Endothelial cell of umbilical vein (primary cell): ENCODE results near the gene SEMA4D. TPM values are rescaled to one million over a fixed set of nuclear protein-coding genes. Genes with fewer than 3 reads are reported as not detected.

ENCODE experiments used
- BruUV-seq: library from RNA; stranded (reverse); fragments of 400-500 nt; replicated peaks from 2 replicates; lab custom pipeline; 2021; lab: Mats Ljungman, UMichigan
- CTCF ChIA-PET: fragments of 300-600, 350-600 bp; sonication (Branson Sonifier 250); formaldehyde crosslinking; loops from one replicate; lab custom pipeline; 2021; ENCODE audit warnings: antibody characterized with exemption, inconsistent platforms; lab: Charles Lee
- POLR2A ChIA-PET: fragments of 300-600, 350-600 bp; sonication (Branson Sonifier 250); formaldehyde crosslinking; loops from one replicate; lab custom pipeline; 2021; ENCODE audit warnings: antibody characterized with exemption, inconsistent platforms; lab: Charles Lee
- DNase-seq: peaks from one replicate; pipeline ENCODE4 v3.0.0-alpha.2; 2011; ENCODE audit warnings: low read depth, low spot score
- FAIRE-seq: peaks from 2 replicates; lab custom pipeline; 2011; peaks lifted over from hg19 to GRCh38; lab: Jason Lieb, UNC
- H2AFZ ChIP-seq: 2 replicates; pipeline ENCODE4 v1.6.0; 2012; ENCODE audit warnings: low read depth, low read length, control low read depth, inconsistent platforms
- H3K27ac ChIP-seq: 2 replicates; pipeline ENCODE4 v1.5.1; 2011; ENCODE audit warnings: low read depth, mild to moderate bottlenecking, control low read depth, low read length, moderate library complexity; ENCODE audit not compliant: insufficient read depth
- H3K27me3 ChIP-seq, 2 experiments: 2 replicates each; pipeline versions ENCODE4 v1.6.0 to v1.6.1; 2011; ENCODE audit warnings: low read length in 2 of 2, mixed read lengths in 1 of 2; ENCODE audit not compliant: control insufficient read depth in 2 of 2, insufficient read depth in 2 of 2
- H3K36me3 ChIP-seq, 2 experiments: 2 replicates in 1 of 2; 3 replicates in 1 of 2; pipeline ENCODE4 v1.5.1; 2011; ENCODE audit warnings: low read length in 2 of 2, mild to moderate bottlenecking in 1 of 2, moderate library complexity in 1 of 2; ENCODE audit not compliant: control insufficient read depth in 2 of 2, insufficient read depth in 2 of 2; ENCODE audit errors: extremely low read depth in 1 of 2
- H3K4me1 ChIP-seq: 3 replicates; pipeline ENCODE4 v1.5.1; 2011; ENCODE audit warnings: mild to moderate bottlenecking, low read length; ENCODE audit not compliant: control insufficient read depth, insufficient read depth; ENCODE audit errors: extremely low read depth
- H3K4me2 ChIP-seq: 2 replicates; pipeline ENCODE4 v1.6.1; 2011; ENCODE audit warnings: low read length, control low read depth, mixed read lengths; ENCODE audit not compliant: insufficient read depth
- H3K4me3 ChIP-seq, 3 experiments: fragments of 200-600 bp in 1 of 3; sonication (generic), shearing (Covaris generic) in 1 of 3; replicated peaks in 1 of 3; 2 replicates each; pipeline ENCODE4 v1.5.1; 2011 to 2016; ENCODE audit warnings: control low read depth in 3 of 3, low read length in 3 of 3, mild to moderate bottlenecking in 2 of 3, inconsistent platforms in 1 of 3, low read depth in 1 of 3, moderate library complexity in 1 of 3; ENCODE audit not compliant: insufficient read depth in 1 of 3
- H3K79me2 ChIP-seq: 2 replicates; pipeline ENCODE4 v1.6.0; 2012; ENCODE audit warnings: low read length, inconsistent platforms; ENCODE audit not compliant: control insufficient read depth, insufficient read depth
- H3K9ac ChIP-seq: replicated peaks from 2 replicates; pipeline ENCODE3; 2011; ENCODE audit warnings: low read length, control low read depth; ENCODE audit not compliant: insufficient read depth; ENCODE audit errors: extremely low read depth
- H3K9me1 ChIP-seq: replicated peaks from 3 replicates; pipeline ENCODE4 v1.6.0; 2011; ENCODE audit warnings: mild to moderate bottlenecking, low read length; ENCODE audit not compliant: control insufficient read depth, insufficient read depth; ENCODE audit errors: extremely low read depth
- H3K9me3 ChIP-seq: replicated peaks from 2 replicates; pipeline ENCODE4 v1.5.1; 2012; ENCODE audit warnings: low read length, inconsistent platforms; ENCODE audit not compliant: control insufficient read depth, insufficient read depth
- H4K20me1 ChIP-seq: replicated peaks from 2 replicates; pipeline ENCODE3; 2011; ENCODE audit warnings: mild to moderate bottlenecking, low read length; ENCODE audit not compliant: control insufficient read depth, insufficient read depth; ENCODE audit errors: extremely low read depth
- CTCF ChIP-seq, 2 donors: IDR thresholded peaks; 1 replicate in 1 of 2; 2 replicates in 1 of 2; pipeline ENCODE4 v1.5.1; 2011; ENCODE audit warnings: low read length in 2 of 2, mild to moderate bottlenecking in 2 of 2, moderate library complexity in 2 of 2, control low read depth in 1 of 2, inconsistent platforms in 1 of 2, low read depth in 1 of 2; ENCODE audit not compliant: insufficient read depth in 1 of 2; ENCODE audit errors: extremely low read depth in 1 of 2
- EZH2 ChIP-seq: IDR thresholded peaks from 2 replicates; pipeline ENCODE4 v1.6.1; 2012; ENCODE audit warnings: borderline replicate concordance, low read depth, mild to moderate bottlenecking, moderate library complexity, low read length, inconsistent platforms; ENCODE audit not compliant: severe bottlenecking
- FOS ChIP-seq: IDR thresholded peaks from 2 replicates; pipeline ENCODE4 v1.6.1; 2011; ENCODE audit warnings: mild to moderate bottlenecking, low read length, moderate library complexity, borderline replicate concordance; ENCODE audit not compliant: insufficient read depth
- GATA2 ChIP-seq: IDR thresholded peaks from 2 replicates; pipeline ENCODE4 v1.7.0; 2011; ENCODE audit warnings: low read depth, mild to moderate bottlenecking, moderate library complexity, mixed read lengths, low read length; ENCODE audit not compliant: insufficient read length, insufficient read depth
- JUN ChIP-seq: IDR thresholded peaks from 2 replicates; pipeline ENCODE4 v1.6.1; 2011; ENCODE audit warnings: borderline replicate concordance, low read depth; ENCODE audit not compliant: insufficient read length, insufficient read depth
- MAX ChIP-seq: IDR thresholded peaks from 2 replicates; pipeline ENCODE4 v1.6.1; 2011; ENCODE audit not compliant: insufficient read depth, insufficient read length
- MYC ChIP-seq: IDR thresholded peaks from one replicate; pipeline ENCODE4 v1.6.1; 2011; ENCODE audit warnings: mild to moderate bottlenecking, low read depth, low read length
- POLR2A ChIP-seq: IDR thresholded peaks from 2 replicates; pipeline ENCODE4 v1.6.1; 2012; ENCODE audit warnings: low read depth, mild to moderate bottlenecking, control low read depth, low read length
- POLR2AphosphoS5 ChIP-seq: IDR thresholded peaks from 2 replicates; pipeline ENCODE4 v1.6.1; 2012; ENCODE audit warnings: low read depth, mild to moderate bottlenecking, control low read depth, low read length, moderate library complexity; ENCODE audit not compliant: insufficient read depth
- dilution Hi-C: fragments of 300-500 bp; cut with MboI; formaldehyde crosslinking; loops from one replicate; pipeline ENCODE4 v1.15.0; 2019; ENCODE audit warnings: low sequenced_read_pairs; ENCODE audit not compliant: extremely low pct_ligation_motif_present
- intact Hi-C: fragments of 100-400 bp; cut with micrococcal nuclease; formaldehyde crosslinking; loops from one replicate; pipeline ENCODE4 v1.10.0; 2022
- polyA plus RNA-seq, 4 experiments: library from polyadenylated mRNA; depleted of rRNA in 3 of 4; stranded (reverse) in 3 of 4; unstranded in 1 of 4; fragments of >200 nt; gene quantifications; 2 replicates each; pipeline versions ENCODE4 v1.2.1 to v1.2.3, GENCODE V29; 2011 to 2012; ENCODE audit warnings: missing spikeins in 1 of 4
- total RNA-seq: library from RNA; stranded (reverse); gene quantifications from 2 replicates; pipeline ENCODE4 v1.2.3, GENCODE V29; 2021

The SEMA4D gene
- total and polyA plus RNA-seq, 2 donors (not counting 3 experiments of a cell fraction or from before 2014, with no cell fraction given) = 3.9 to 15.7 TPM

- Histone ChIP-seq H3K79me2 (no peaks in the 10 kb centered on the region), H3K4me3 (no peak overlapping the region), H2AFZ (no peak overlapping the region), H3K9me1 (no peaks in the 10 kb centered on the region), H3K4me1 (peaks cover 7% of the 10 kb centered on the region), H3K27ac (no peak overlapping the region), H3K9ac (no peak overlapping the region), H3K27me3 (no peaks in the 10 kb centered on the region), H3K9me3 (no peaks in the 10 kb centered on the region), H4K20me1 (no peaks in the 10 kb centered on the region), H3K36me3 (peaks cover 9 to 28% of the 10 kb centered on the region in 2 experiments), H3K4me2 (no peak overlapping the region)
- BruUV-seq = no TSS peak
- TF ChIP-seq CTCF (IDR thresholded peaks at IDR 0.05; ENCODE audit: extremely low read depth in 1 of 2, insufficient read depth in 1 of 2, low read depth in 1 of 2, low read length in 2 of 2) (no peak), GATA2 (no peak), EZH2 (no peak)
- CTCF ChIA-PET = interaction anchor here (0.9 to 6.5 kb wide), 4 partner anchors 35 to 216 kb away, joined by 3 to 62 read pairs (median 6); partner anchors contain the start of gene SECISBP2
- dilution Hi-C loops = no loop called here
- FAIRE-seq (peak; percentile 59), DNase-seq (peak; percentile 39)
- intact Hi-C loops = no loop called here
- POLR2A ChIA-PET = no interaction called here
These were observed 138.1 kb downstream of the SEMA4D start for GRCh38 chr9:89359751-89360261.

GRCh38 chr9:89358985-89359384, 138.9 kb downstream of the SEMA4D start:
- BruUV-seq = TSS peak; percentile 55
- Histone ChIP-seq H3K27me3 (no peaks in the 10 kb centered on the region), H3K4me2 (no peak overlapping the region), H4K20me1 (no peaks in the 10 kb centered on the region), H3K79me2 (no peaks in the 10 kb centered on the region), H3K9ac (no peak overlapping the region), H3K9me1 (no peaks in the 10 kb centered on the region), H3K4me3 (no peak overlapping the region), H3K27ac (no peak overlapping the region), H3K36me3 (peaks cover 9 to 33% of the 10 kb centered on the region in 2 experiments), H3K9me3 (no peaks in the 10 kb centered on the region), H2AFZ (no peak overlapping the region), H3K4me1 (peaks cover 7% of the 10 kb centered on the region)
- FAIRE-seq = no peak
- CTCF ChIA-PET = interaction anchor here (1.9 to 6.5 kb wide), 2 partner anchors 13 to 190 kb away, joined by 6 to 62 read pairs; no protein-coding TSS in a partner anchor
- peak; percentile 28 for DNase-seq
- intact Hi-C loops (no loop called here), dilution Hi-C loops (no loop called here)
- POLR2A ChIA-PET = no interaction called here
- TF ChIP-seq CTCF (IDR thresholded peaks at IDR 0.05; ENCODE audit: extremely low read depth in 1 of 2, insufficient read depth in 1 of 2, low read depth in 1 of 2, low read length in 2 of 2) = no peak
- TF ChIP-seq MYC = no peak
- no peak for TF ChIP-seq MAX
- TF ChIP-seq POLR2AphosphoS5 = no peak
- no peak for TF ChIP-seq POLR2A
- no peak for TF ChIP-seq JUN
- no peak for TF ChIP-seq EZH2
- TF ChIP-seq GATA2 = no peak
- TF ChIP-seq FOS = no peak
